HG02973 (cell line): ENCODE measurements around the gene PSTPIP1.

Experiments used
- ATAC-seq: cut with Tn5 transposase; IDR thresholded peaks from one replicate; pipeline ENCODE4 v1.9.1; 2021; ENCODE audit warnings: moderate library complexity; ENCODE audit not compliant: unreplicated experiment

Gene PSTPIP1

GRCh38 chr15:77017761-77018720 lies 23.1 kb downstream of the PSTPIP1 start:
- ATAC-seq, result no peak

- no peak for ATAC-seq
Observed at GRCh38 chr15:77018796-77019505, 24.0 kb downstream of the PSTPIP1 start.

- ATAC-seq, result no peak
Observed at GRCh38 chr15:77019521-77020331, 24.8 kb downstream of the PSTPIP1 start.

GRCh38 chr15:77020348-77021087 lies 25.6 kb downstream of the PSTPIP1 start:
- ATAC-seq, result no peak

GRCh38 chr15:77021088-77021481 lies 26.2 kb downstream of the PSTPIP1 start:
- ATAC-seq, result no peak

- no peak for ATAC-seq
Observed at GRCh38 chr15:77021803-77022381, 27.0 kb downstream of the PSTPIP1 start.

- ATAC-seq, result no peak
Observed at GRCh38 chr15:77022646-77023575, 28.0 kb downstream of the PSTPIP1 start.

- ATAC-seq, result no peak
Observed at GRCh38 chr15:77023576-77024272, 28.8 kb downstream of the PSTPIP1 start.

GRCh38 chr15:77024273-77025082 lies 29.6 kb downstream of the PSTPIP1 start:
- no peak for ATAC-seq

GRCh38 chr15:77025083-77025901 lies 30.4 kb downstream of the PSTPIP1 start:
- no peak for ATAC-seq

GRCh38 chr15:77025941-77026411 lies 31.1 kb downstream of the PSTPIP1 start:
- ATAC-seq, result no peak

- ATAC-seq, result no peak
Observed at GRCh38 chr15:77026501-77027110, 31.7 kb downstream of the PSTPIP1 start.

GRCh38 chr15:77027111-77027696 lies 32.3 kb downstream of the PSTPIP1 start:
- ATAC-seq, result no peak

- no peak for ATAC-seq
Observed at GRCh38 chr15:77027697-77028450, 32.9 kb downstream of the PSTPIP1 start.
